GM23338 (cell line): Measurements from ENCODE around the gene TCF7.

ENCODE experiments used
- CREB1 ChIP-seq: fragments of 250-450 bp; sonication (Bioruptor Pico); IDR thresholded peaks from 2 replicates; pipeline ENCODE4 v1.5.0; 2020; ENCODE audit warnings: low read depth, mild to moderate bottlenecking, moderate library complexity
- EZH2 ChIP-seq: fragments of 200-600 bp; sonication (generic); IDR thresholded peaks from one replicate; pipeline ENCODE4 v1.8.0; 2017; ENCODE audit warnings: antibody characterized with exemption, mild to moderate bottlenecking, low read depth; ENCODE audit not compliant: unreplicated experiment
- EZH2phosphoT487 ChIP-seq: fragments of 200-600 bp; sonication (generic); IDR thresholded peaks from one replicate; pipeline ENCODE4 v1.8.1; 2018; ENCODE audit warnings: antibody characterized with exemption; ENCODE audit not compliant: unreplicated experiment
- NANOG ChIP-seq: IDR thresholded peaks from 2 replicates; pipeline ENCODE4 v1.6.1; 2016; ENCODE audit warnings: antibody characterized with exemption, borderline replicate concordance
- POLR2AphosphoS5 ChIP-seq: IDR thresholded peaks from 2 replicates; pipeline ENCODE4 v1.6.1; 2016; ENCODE audit warnings: antibody characterized with exemption, low read depth
- REST ChIP-seq: IDR thresholded peaks from one replicate; pipeline ENCODE4 v1.6.1; 2018; ENCODE audit warnings: antibody characterized with exemption; ENCODE audit not compliant: unreplicated experiment
- STAT1 ChIP-seq: IDR thresholded peaks from one replicate; pipeline ENCODE4 v1.6.1; 2016; ENCODE audit warnings: antibody characterized with exemption; ENCODE audit not compliant: unreplicated experiment
- ZNF331 ChIP-seq: fragments of 250-450 bp; sonication (Bioruptor Pico); IDR thresholded peaks from 2 replicates; pipeline ENCODE4 v1.5.0; 2020; ENCODE audit warnings: low read depth, mild to moderate bottlenecking, moderate library complexity
- TF ChIP-seq, protein P1 (sequence below), 2 experiments: fragments of 200-600 bp in 1 of 2; sonication (generic) in 1 of 2; conservative IDR thresholded peaks; 2 replicates each; pipeline versions ENCODE4 v1.5.1 to v1.6.1; 2016 to 2017; ENCODE audit warnings: antibody characterized with exemption in 2 of 2, low read depth in 2 of 2, mild to moderate bottlenecking in 2 of 2, moderate library complexity in 1 of 2
- TF ChIP-seq, protein P2 (sequence below): IDR thresholded peaks from 2 replicates; pipeline ENCODE4 v1.6.1; 2016; ENCODE audit warnings: antibody characterized with exemption

DNA sequence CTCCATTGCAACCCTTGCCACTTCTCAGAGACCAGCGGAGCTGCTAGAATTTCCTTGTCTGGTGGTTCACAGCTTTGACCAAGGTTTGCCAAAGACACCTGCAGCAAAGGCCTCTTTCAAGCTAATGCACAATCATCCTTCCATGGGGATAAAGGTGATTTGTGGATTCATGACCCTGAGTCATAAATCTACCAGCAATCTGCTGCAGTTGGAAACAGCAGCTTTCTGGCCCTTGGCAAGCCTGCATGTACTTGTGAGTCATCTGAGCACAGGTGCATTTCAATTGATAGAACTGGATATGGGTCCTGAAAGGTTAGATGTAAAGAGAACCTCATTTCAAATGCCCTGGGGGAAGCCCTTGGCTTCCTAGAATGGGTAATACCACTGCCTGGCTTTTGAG lies 21.6 kb upstream of the TCF7 start:
- TF ChIP-seq REST (no peak), POLR2AphosphoS5 (no peak), EZH2 (no peak), CREB1 (CRISPR knock-in tag) (no peak), ZNF331 (CRISPR knock-in tag) (no peak), EZH2phosphoT487 (no peak), STAT1 (no peak), NANOG (no peak)
- TF ChIP-seq, protein P1, sequence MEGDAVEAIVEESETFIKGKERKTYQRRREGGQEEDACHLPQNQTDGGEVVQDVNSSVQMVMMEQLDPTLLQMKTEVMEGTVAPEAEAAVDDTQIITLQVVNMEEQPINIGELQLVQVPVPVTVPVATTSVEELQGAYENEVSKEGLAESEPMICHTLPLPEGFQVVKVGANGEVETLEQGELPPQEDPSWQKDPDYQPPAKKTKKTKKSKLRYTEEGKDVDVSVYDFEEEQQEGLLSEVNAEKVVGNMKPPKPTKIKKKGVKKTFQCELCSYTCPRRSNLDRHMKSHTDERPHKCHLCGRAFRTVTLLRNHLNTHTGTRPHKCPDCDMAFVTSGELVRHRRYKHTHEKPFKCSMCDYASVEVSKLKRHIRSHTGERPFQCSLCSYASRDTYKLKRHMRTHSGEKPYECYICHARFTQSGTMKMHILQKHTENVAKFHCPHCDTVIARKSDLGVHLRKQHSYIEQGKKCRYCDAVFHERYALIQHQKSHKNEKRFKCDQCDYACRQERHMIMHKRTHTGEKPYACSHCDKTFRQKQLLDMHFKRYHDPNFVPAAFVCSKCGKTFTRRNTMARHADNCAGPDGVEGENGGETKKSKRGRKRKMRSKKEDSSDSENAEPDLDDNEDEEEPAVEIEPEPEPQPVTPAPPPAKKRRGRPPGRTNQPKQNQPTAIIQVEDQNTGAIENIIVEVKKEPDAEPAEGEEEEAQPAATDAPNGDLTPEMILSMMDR (conservative IDR thresholded peaks at IDR 0.05; ENCODE audit: low read depth in 2 of 2), result no peak
- TF ChIP-seq, protein P2, sequence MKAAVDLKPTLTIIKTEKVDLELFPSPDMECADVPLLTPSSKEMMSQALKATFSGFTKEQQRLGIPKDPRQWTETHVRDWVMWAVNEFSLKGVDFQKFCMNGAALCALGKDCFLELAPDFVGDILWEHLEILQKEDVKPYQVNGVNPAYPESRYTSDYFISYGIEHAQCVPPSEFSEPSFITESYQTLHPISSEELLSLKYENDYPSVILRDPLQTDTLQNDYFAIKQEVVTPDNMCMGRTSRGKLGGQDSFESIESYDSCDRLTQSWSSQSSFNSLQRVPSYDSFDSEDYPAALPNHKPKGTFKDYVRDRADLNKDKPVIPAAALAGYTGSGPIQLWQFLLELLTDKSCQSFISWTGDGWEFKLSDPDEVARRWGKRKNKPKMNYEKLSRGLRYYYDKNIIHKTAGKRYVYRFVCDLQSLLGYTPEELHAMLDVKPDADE, result no peak
